Measurements from ENCODE around the gene UBE2I. TPM values are rescaled to one million over a fixed set of nuclear protein-coding genes. Genes with fewer than 3 reads are reported as not detected.

UBE2I gene
- total and polyA plus RNA-seq, 2 of the 4 experiments (the other 2 are of a cell fraction), result 30.8 to 140 TPM

Other genes with a start within 250 kb of the UBE2I start
- not detected in 2 replicates for gene SSTR5, start 236.9 kb upstream of the UBE2I start, total RNA-seq (2012; rRNA removed)
- not detected in 2 replicates for gene SSTR5, start 236.9 kb upstream of the UBE2I start, polyA plus RNA-seq (2012; rRNA removed)
- not detected in 2 replicates for gene C1QTNF8, start 213.4 kb upstream of the UBE2I start, total RNA-seq (2012; rRNA removed)
- gene C1QTNF8, start 213.4 kb upstream of the UBE2I start, polyA plus RNA-seq (2012; rRNA removed), result not detected in 2 replicates
- gene CACNA1H, start 156.5 kb upstream of the UBE2I start, total RNA-seq (2012; rRNA removed), result 1.6 and 1.7 TPM in 2 replicates
- gene CACNA1H, start 156.5 kb upstream of the UBE2I start, polyA plus RNA-seq (2012; rRNA removed), result 5.8 and 6.1 TPM in 2 replicates
- not detected in 2 replicates for gene TPSG1, start 84.4 kb upstream of the UBE2I start, total RNA-seq (2012; rRNA removed)
- gene TPSG1, start 84.4 kb upstream of the UBE2I start, polyA plus RNA-seq (2012; rRNA removed), result not detected in 2 replicates
- gene TPSB2, start 79.5 kb upstream of the UBE2I start, total RNA-seq (2012; rRNA removed), result not detected in 2 replicates
- gene TPSB2, start 79.5 kb upstream of the UBE2I start, polyA plus RNA-seq (2012; rRNA removed), result not detected in 2 replicates
- gene TPSAB1, start 68.9 kb upstream of the UBE2I start, total RNA-seq (2012; rRNA removed), result not detected in 2 replicates
- gene TPSAB1, start 68.9 kb upstream of the UBE2I start, polyA plus RNA-seq (2012; rRNA removed), result not detected in 2 replicates
- gene TPSD1, start 53.6 kb upstream of the UBE2I start, total RNA-seq (2012; rRNA removed), result not detected in 2 replicates
- not detected in 2 replicates for gene TPSD1, start 53.6 kb upstream of the UBE2I start, polyA plus RNA-seq (2012; rRNA removed)
- 0.36 and 0.56 TPM in 2 replicates for gene BAIAP3, start 24.0 kb downstream of the UBE2I start, total RNA-seq (2012; rRNA removed)
- gene BAIAP3, start 24.0 kb downstream of the UBE2I start, polyA plus RNA-seq (2012; rRNA removed), result 0.65 and 0.77 TPM in 2 replicates
- gene TSR3, start 42.2 kb downstream of the UBE2I start, total RNA-seq (2012; rRNA removed), result 38.0 and 46.4 TPM in 2 replicates
- 52.9 and 77.8 TPM in 2 replicates for gene TSR3, start 42.2 kb downstream of the UBE2I start, polyA plus RNA-seq (2012; rRNA removed)
- gene GNPTG, start 42.3 kb downstream of the UBE2I start, total RNA-seq (2012; rRNA removed), result 14.7 and 14.9 TPM in 2 replicates
- 70.8 and 85.2 TPM in 2 replicates for gene GNPTG, start 42.3 kb downstream of the UBE2I start, polyA plus RNA-seq (2012; rRNA removed)
- gene UNKL, start 105.1 kb downstream of the UBE2I start, total RNA-seq (2012; rRNA removed), result 3.6 and 4.1 TPM in 2 replicates
- 13.3 and 15.1 TPM in 2 replicates for gene UNKL, start 105.1 kb downstream of the UBE2I start, polyA plus RNA-seq (2012; rRNA removed)
- 15.1 and 18.1 TPM in 2 replicates for gene UQCC4, start 111.1 kb downstream of the UBE2I start, total RNA-seq (2012; rRNA removed)
- 17.2 and 21.2 TPM in 2 replicates for gene UQCC4, start 111.1 kb downstream of the UBE2I start, polyA plus RNA-seq (2012; rRNA removed)
- gene PERCC1, start 121.4 kb downstream of the UBE2I start, total RNA-seq (2012; rRNA removed), result not detected in 2 replicates
- gene PERCC1, start 121.4 kb downstream of the UBE2I start, polyA plus RNA-seq (2012; rRNA removed), result not detected in 2 replicates
- gene CCDC154, start 134.9 kb downstream of the UBE2I start, total RNA-seq (2012; rRNA removed), result under 0.01 TPM in 1 of 2 replicates, not detected in the other
- gene CCDC154, start 134.9 kb downstream of the UBE2I start, polyA plus RNA-seq (2012; rRNA removed), result 0.09 TPM in 1 of 2 replicates, not detected in the other
- gene CLCN7, start 165.4 kb downstream of the UBE2I start, total RNA-seq (2012; rRNA removed), result 10.8 TPM in 2 replicates
- 45.2 and 52.9 TPM in 2 replicates for gene CLCN7, start 165.4 kb downstream of the UBE2I start, polyA plus RNA-seq (2012; rRNA removed)
- gene PTX4, start 179.3 kb downstream of the UBE2I start, total RNA-seq (2012; rRNA removed), result not detected in 2 replicates
- 0.07 TPM in 1 of 2 replicates, not detected in the other for gene PTX4, start 179.3 kb downstream of the UBE2I start, polyA plus RNA-seq (2012; rRNA removed)
- gene TELO2, start 183.7 kb downstream of the UBE2I start, total RNA-seq (2012; rRNA removed), result 5.8 and 6.6 TPM in 2 replicates
- gene TELO2, start 183.7 kb downstream of the UBE2I start, polyA plus RNA-seq (2012; rRNA removed), result 26.6 and 28.2 TPM in 2 replicates
- gene TMEM204, start 224.0 kb downstream of the UBE2I start, total RNA-seq (2012; rRNA removed), result 7.0 and 7.2 TPM in 2 replicates
- 12.3 and 13.2 TPM in 2 replicates for gene TMEM204, start 224.0 kb downstream of the UBE2I start, polyA plus RNA-seq (2012; rRNA removed)